K562 (cell line): ENCODE data around the gene PLXND1. TPM values are rescaled to one million over a fixed set of nuclear protein-coding genes. Genes with fewer than 3 reads are reported as not detected.

Source experiments
- ATAC-seq: fragments of 200-7000 bp; cut with Tn5 transposase; 3 replicates; pipeline ENCODE4 v1.9.1; 2020; ENCODE audit warnings: moderate library complexity
- BruUV-seq: library from RNA; stranded (reverse); fragments of 400-500 nt; replicated peaks from 2 replicates; lab custom pipeline; 2021; lab: Mats Ljungman, UMichigan
- CTCF ChIA-PET: fragments of 300-600 bp; formaldehyde crosslinking; extraction: SDS; loops from one replicate; lab custom pipeline; 2021; ENCODE audit warnings: low intra/inter-chr PET ratio; lab: Yijun Ruan, JAX
- POLR2A ChIA-PET: fragments of 300-600, 350-650 bp; sonication (Branson Sonifier 250); formaldehyde crosslinking; extraction: SDS; loops from one replicate; lab custom pipeline; 2021; ENCODE audit warnings: antibody characterized with exemption, inconsistent platforms; lab: Yijun Ruan, JAX
- DNase-seq, 4 experiments: peaks; one replicate each; pipeline versions ENCODE4 v3.0.0 to v3.0.0-alpha.2; 2011 to 2018; ENCODE audit warnings: low spot score in 3 of 4, mixed read lengths in 3 of 4; ENCODE audit errors: extremely low read depth in 1 of 4
- FAIRE-seq: peaks from 2 replicates; lab custom pipeline; 2011; peaks lifted over from hg19 to GRCh38; lab: Jason Lieb, UNC
- H2AFZ ChIP-seq: 2 replicates; pipeline ENCODE4 v1.6.0; 2011; ENCODE audit warnings: low read depth, low read length, control low read depth, inconsistent platforms
- H3K27ac ChIP-seq: fragments of 200-600 bp; 3 replicates; pipeline ENCODE4 v1.8.0; 2011; ENCODE audit warnings: low read depth, mild to moderate bottlenecking, control low read depth, inconsistent platforms, low read length, moderate library complexity, mixed read lengths; ENCODE audit errors: extremely low read depth
- H3K27me3 ChIP-seq, 2 experiments: fragments of 300-600 bp in 1 of 2; 2 replicates in 1 of 2; 3 replicates in 1 of 2; pipeline versions ENCODE4 v1.6.0 to v1.8.0; 2011; ENCODE audit warnings: inconsistent platforms in 2 of 2, low read length in 2 of 2, mild to moderate bottlenecking in 1 of 2, mixed read lengths in 1 of 2, moderate library complexity in 1 of 2; ENCODE audit not compliant: control insufficient read depth in 2 of 2, insufficient read depth in 2 of 2
- H3K36me3 ChIP-seq: fragments of 300-600 bp; 3 replicates; pipeline ENCODE4 v1.8.0; 2011; ENCODE audit warnings: mild to moderate bottlenecking, low read length, inconsistent platforms; ENCODE audit not compliant: control insufficient read depth, insufficient read depth
- H3K4me1 ChIP-seq, 2 experiments: fragments of 200-600 bp in 1 of 2; replicated peaks in 1 of 2; 2 replicates in 1 of 2; 3 replicates in 1 of 2; pipeline versions ENCODE4 v1.5.1 to v1.8.0; 2011; ENCODE audit warnings: inconsistent platforms in 2 of 2, low read length in 2 of 2, mild to moderate bottlenecking in 1 of 2, mixed read lengths in 1 of 2, moderate library complexity in 1 of 2; ENCODE audit not compliant: control insufficient read depth in 2 of 2, insufficient read depth in 2 of 2
- H3K4me2 ChIP-seq: 2 replicates; pipeline ENCODE4 v1.6.1; 2011; ENCODE audit warnings: low read length, control low read depth, inconsistent platforms, mixed read lengths; ENCODE audit not compliant: insufficient read depth
- H3K4me3 ChIP-seq: fragments of 200-600 bp; sonication (generic), shearing (Covaris generic); 2 replicates; pipeline ENCODE4 v1.5.1; 2016; ENCODE audit warnings: control low read depth, inconsistent platforms
- H3K79me2 ChIP-seq: fragments of 200-600 bp; 3 replicates; pipeline ENCODE4 v1.8.0; 2011; ENCODE audit warnings: low read length, inconsistent platforms; ENCODE audit not compliant: control insufficient read depth, insufficient read depth
- H3K9ac ChIP-seq, 2 experiments: 2 replicates each; pipeline versions ENCODE4 v1.6.0 to v1.6.1; 2011; ENCODE audit warnings: low read depth in 2 of 2, low read length in 2 of 2, control low read depth in 1 of 2, inconsistent platforms in 1 of 2, mild to moderate bottlenecking in 1 of 2, mixed read lengths in 1 of 2; ENCODE audit not compliant: insufficient read depth in 1 of 2
- H3K9me1 ChIP-seq: one replicate; pipeline ENCODE4 v1.6.0; 2011; ENCODE audit warnings: inconsistent platforms, mild to moderate bottlenecking, low read length, moderate library complexity; ENCODE audit not compliant: control insufficient read depth, insufficient read depth
- H3K9me3 ChIP-seq: replicated peaks from 2 replicates; pipeline ENCODE4 v1.5.1; 2011; ENCODE audit warnings: low read depth, low read length, inconsistent platforms; ENCODE audit not compliant: control insufficient read depth, insufficient read depth
- H4K20me1 ChIP-seq: replicated peaks from 2 replicates; pipeline ENCODE4 v1.6.1; 2011; ENCODE audit warnings: low read length, inconsistent platforms, mixed read lengths; ENCODE audit not compliant: control insufficient read depth, insufficient read depth
- CGGBP1 ChIP-seq: fragments of 250-450 bp; sonication (Bioruptor Pico); IDR thresholded peaks from 2 replicates; pipeline ENCODE4 v1.9.0; 2021; ENCODE audit warnings: mild to moderate bottlenecking
- CREBBP ChIP-seq: IDR thresholded peaks from one replicate; pipeline ENCODE4 v1.6.1; 2012; ENCODE audit warnings: low read depth, mild to moderate bottlenecking, control low read depth, inconsistent platforms, low read length
- IFI16 ChIP-seq: fragments of 250-450 bp; sonication (Bioruptor Pico); IDR thresholded peaks from 2 replicates; pipeline ENCODE4 v2.1.2; 2022; ENCODE audit warnings: mild to moderate bottlenecking, inconsistent platforms
- MYC ChIP-seq, 2 experiments: fragments of 250-450 bp in 1 of 2; sonication (Bioruptor Pico) in 1 of 2; IDR thresholded peaks; 2 replicates each; pipeline versions ENCODE4 v1.5.1 to v1.6.1; 2012 to 2021; ENCODE audit warnings: low read depth in 2 of 2, borderline replicate concordance in 1 of 2, improper control_type of control experiment in 1 of 2, low read length in 1 of 2, mild to moderate bottlenecking in 1 of 2, moderate library complexity in 1 of 2
- NR0B1 ChIP-seq: fragments of 450-650 bp; IDR thresholded peaks from one replicate; pipeline ENCODE4 v1.6.1; 2018; ENCODE audit warnings: mild to moderate bottlenecking, moderate library complexity; ENCODE audit not compliant: partially characterized antibody
- PML ChIP-seq: IDR thresholded peaks from 2 replicates; pipeline ENCODE4 v1.6.1; 2012; ENCODE audit warnings: low read length, inconsistent platforms
- RB1 ChIP-seq: fragments of 450-650 bp; IDR thresholded peaks from 2 replicates; pipeline ENCODE4 v1.6.1; 2017; ENCODE audit warnings: low read depth, mild to moderate bottlenecking
- RBM17 ChIP-seq: fragments of 200-400 bp; formaldehyde crosslinking; IDR thresholded peaks from 2 replicates; pipeline ENCODE4 v1.6.1; 2017; ENCODE audit warnings: low read depth, mild to moderate bottlenecking, low read length, borderline replicate concordance
- RBM25 ChIP-seq: fragments of 200-400 bp; formaldehyde crosslinking; IDR thresholded peaks from 2 replicates; pipeline ENCODE4 v1.6.1; 2018; ENCODE audit warnings: low read length, low read depth, moderate library complexity; ENCODE audit not compliant: severe bottlenecking
- RFX5 ChIP-seq: IDR thresholded peaks from 2 replicates; pipeline ENCODE4 v1.6.1; 2011; ENCODE audit warnings: low read depth, mild to moderate bottlenecking, improper control_type of control experiment, low read length
- SETDB1 ChIP-seq: IDR thresholded peaks from one replicate; pipeline ENCODE4 v1.6.1; 2012; ENCODE audit warnings: low read length, control low read depth, inconsistent platforms
- SRSF1 ChIP-seq: fragments of 200-400 bp; formaldehyde crosslinking; IDR thresholded peaks from 2 replicates; pipeline ENCODE4 v1.6.1; 2017; ENCODE audit warnings: mild to moderate bottlenecking, low read depth, low read length, moderate library complexity
- SRSF7 ChIP-seq: fragments of 200-400 bp; formaldehyde crosslinking; optimal IDR thresholded peaks from 2 replicates; pipeline ENCODE3; 2017; ENCODE audit warnings: mild to moderate bottlenecking, low read depth, low read length
- TARDBP ChIP-seq: fragments of 450-650 bp; IDR thresholded peaks from 2 replicates; pipeline ENCODE4 v1.6.1; 2016
- ZNF146 ChIP-seq: IDR thresholded peaks from one replicate; pipeline ENCODE4 v1.6.1; 2018; ENCODE audit warnings: missing compliant biosample characterization; ENCODE audit not compliant: unreplicated experiment
- ZNF586 ChIP-seq: fragments of 450-650 bp; formaldehyde crosslinking; conservative IDR thresholded peaks from 2 replicates; pipeline ENCODE4 v1.4.0; 2020; ENCODE audit warnings: mild to moderate bottlenecking, moderate library complexity
- WGBS: fragments of 100-300 bp; shearing (Covaris generic); methylation state at CpG from one replicate; pipeline ENCODE4 v1.1.6; 2016; ENCODE audit warnings: low coverage, mixed read lengths; ENCODE audit not compliant: insufficient coverage; ENCODE audit errors: missing lambda C conversion rate; 5-methylcytosine and 5-hydroxymethylcytosine counted together
- in situ Hi-C: fragments of 300-500 bp; cut with MboI; formaldehyde crosslinking; loops from 4 replicates; pipeline ENCODE4 v1.15.0; 2018; ENCODE audit warnings: inconsistent platforms, mixed read lengths
- intact Hi-C: fragments of 100-400 bp; cut with micrococcal nuclease; formaldehyde crosslinking; loops from 2 replicates; pipeline ENCODE4 v1.14.2; 2022
- polyA plus RNA-seq, 8 experiments: library from polyadenylated mRNA; depleted of rRNA in 4 of 8; stranded (reverse) in 5 of 8; unstranded in 3 of 8; fragments of >200 nt; fragmentation: Nextera tagmentation in 2 of 8; fragmentation: Illumina TruSeq in 1 of 8; extraction: Ambion mirVana in 2 of 8; extraction: Trizol in 1 of 8; gene quantifications; 2 replicates each; pipeline versions ENCODE4 v1.2.1 to v1.2.3, GENCODE V29; 2011 to 2014; ENCODE audit warnings: inconsistent platforms in 1 of 8, missing spikeins in 1 of 8
- total RNA-seq, 7 experiments: library from RNA; depleted of rRNA in 6 of 7; stranded (reverse); fragments of >200 nt in 6 of 7; fragmentation: Illumina TruSeq in 2 of 7; extraction: Trizol in 2 of 7; gene quantifications; 2 replicates each; pipeline versions ENCODE4 v1.2.1 to v1.2.3, GENCODE V29; 2011 to 2021; ENCODE audit warnings: low replicate concordance in 1 of 7
- TF ChIP-seq, protein P1 (sequence below): sonication (generic); formaldehyde crosslinking; IDR thresholded peaks from 2 replicates; pipeline ENCODE4 v1.8.1; 2022; ENCODE audit warnings: missing genetic modification reagents

Gene PLXND1
- total and polyA plus RNA-seq, 9 of the 15 experiments (the other 6 are each of a cell fraction or from before 2014, with no cell fraction given), result 0.34 to 28.8 (median 14.0) TPM

DNA sequence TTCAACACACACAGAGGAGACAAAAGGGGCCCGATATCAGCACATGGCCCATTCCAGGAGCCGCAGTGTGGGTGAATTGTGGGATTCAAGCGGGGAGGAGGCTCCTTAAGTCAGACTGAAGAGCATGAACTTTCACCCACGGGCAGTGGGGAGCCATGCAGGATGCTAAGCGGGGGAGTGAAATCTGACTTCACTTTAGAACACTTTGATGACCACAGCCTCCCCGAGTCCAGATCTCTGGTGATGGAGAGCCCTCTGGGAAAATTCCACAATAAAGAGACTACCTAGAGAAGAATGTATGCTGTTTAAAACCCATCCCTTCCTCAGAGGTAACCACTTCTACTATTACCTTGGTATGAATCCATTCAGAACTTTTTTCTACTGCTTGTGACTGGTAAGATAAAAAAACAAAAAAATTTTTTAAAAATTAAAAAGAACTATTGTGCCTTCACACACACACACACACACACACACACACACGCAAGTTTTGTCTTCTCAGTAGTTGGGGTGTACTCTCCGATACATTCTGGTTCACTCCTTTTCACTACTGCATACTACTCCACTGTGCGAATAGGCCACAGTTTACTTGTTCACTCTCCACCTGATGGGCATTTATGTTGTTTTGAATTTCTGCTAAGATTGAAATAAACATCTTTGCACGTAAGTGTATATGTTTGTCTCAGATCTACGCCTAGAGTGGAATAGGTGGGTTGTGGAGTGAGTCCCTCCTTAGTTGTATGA, 65.5 kb downstream of the PLXND1 start:
- Histone ChIP-seq H3K4me1 (peaks cover 0 to 11% of the 10 kb centered on the region in 2 experiments; a peak in 3 of 5 replicates), H3K36me3 (no peaks in the 10 kb centered on the region), H3K9ac (no peak overlapping the region), H3K9me1 (no peaks in the 10 kb centered on the region), H2AFZ (no peak overlapping the region), H3K79me2 (no peaks in the 10 kb centered on the region), H3K27me3 (no peaks in the 10 kb centered on the region; a peak in 1 of 5 replicates), H3K27ac (no peak overlapping the region), H4K20me1 (no peaks in the 10 kb centered on the region), H3K4me2 (no peak overlapping the region), H3K4me3 (no peak overlapping the region), H3K9me3 (no peaks in the 10 kb centered on the region)
- in situ Hi-C loops (no loop called here), intact Hi-C loops (no loop called here)
- ChIA-PET CTCF (no interaction called here), POLR2A (interaction anchor here (0.7 kb wide), 1 partner anchor 352 kb away, joined by 3 read pairs; no protein-coding TSS in a partner anchor)
- DNase-seq, result no peak
- TF ChIP-seq RBM25, result peak; percentile 16
- TF ChIP-seq ZNF586 (CRISPR knock-in tag), result no peak
- no peak for TF ChIP-seq SRSF1
- no peak for TF ChIP-seq MYC (IDR thresholded peaks at IDR 0.05; ENCODE audit: low read depth, low read length)
- TF ChIP-seq MYC (CRISPR knock-in tag; IDR thresholded peaks at IDR 0.05; ENCODE audit: borderline replicate concordance, low read depth), result no peak
- no peak for TF ChIP-seq SETDB1
- TF ChIP-seq TARDBP, result no peak
- TF ChIP-seq PML, result no peak
- TF ChIP-seq SRSF7, result no peak
- TF ChIP-seq IFI16 (CRISPR knock-in tag), result no peak
- TF ChIP-seq RFX5, result no peak
- TF ChIP-seq RB1, result no peak
- TF ChIP-seq ZNF146 (CRISPR knock-in tag), result peak; percentile 92
- TF ChIP-seq RBM17, result no peak
- no peak for TF ChIP-seq CREBBP
- TF ChIP-seq, protein P1, sequence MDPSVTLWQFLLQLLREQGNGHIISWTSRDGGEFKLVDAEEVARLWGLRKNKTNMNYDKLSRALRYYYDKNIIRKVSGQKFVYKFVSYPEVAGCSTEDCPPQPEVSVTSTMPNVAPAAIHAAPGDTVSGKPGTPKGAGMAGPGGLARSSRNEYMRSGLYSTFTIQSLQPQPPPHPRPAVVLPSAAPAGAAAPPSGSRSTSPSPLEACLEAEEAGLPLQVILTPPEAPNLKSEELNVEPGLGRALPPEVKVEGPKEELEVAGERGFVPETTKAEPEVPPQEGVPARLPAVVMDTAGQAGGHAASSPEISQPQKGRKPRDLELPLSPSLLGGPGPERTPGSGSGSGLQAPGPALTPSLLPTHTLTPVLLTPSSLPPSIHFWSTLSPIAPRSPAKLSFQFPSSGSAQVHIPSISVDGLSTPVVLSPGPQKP (CRISPR knock-in tag), result no peak
- TF ChIP-seq CGGBP1 (CRISPR knock-in tag), result no peak
- no peak for TF ChIP-seq NR0B1
- BruUV-seq, result no TSS peak
- 24% methylated on average over 11 of the region's 11 CpGs for WGBS
- ATAC-seq, result no peak
- FAIRE-seq, result no peak
